Mesenchymal stem cell (in vitro differentiated cells and primary cell): ENCODE data around the gene ATXN7.
A peak's percentile ranks its signal among the peaks of the same experiment; 100 is the strongest.

Source experiments
- DNase-seq: peaks from one replicate; pipeline ENCODE4 v3.0.0-alpha.2; 2013
- H2AFZ ChIP-seq: one replicate; pipeline ENCODE4 v1.6.1; 2013; ENCODE audit warnings: low read depth, mild to moderate bottlenecking, control low read depth, inconsistent platforms, low read length, moderate library complexity
- H2AK5ac ChIP-seq: 2 replicates; pipeline ENCODE4 v1.6.1; 2013; ENCODE audit warnings: low read length, moderate library complexity, mild to moderate bottlenecking, inconsistent platforms; ENCODE audit not compliant: severe bottlenecking
- H2BK120ac ChIP-seq: one replicate; pipeline ENCODE4 v1.6.1; 2013; ENCODE audit warnings: low read depth, mild to moderate bottlenecking, inconsistent platforms, low read length, moderate library complexity
- H2BK12ac ChIP-seq, 2 experiments: one replicate each; pipeline ENCODE4 v1.6.1; 2013; ENCODE audit warnings: inconsistent platforms in 2 of 2, low read length in 2 of 2, mild to moderate bottlenecking in 2 of 2, moderate library complexity in 2 of 2, control low read depth in 1 of 2
- H2BK15ac ChIP-seq: one replicate; pipeline ENCODE4 v1.6.1; 2013; ENCODE audit warnings: mild to moderate bottlenecking, low read depth, inconsistent platforms; ENCODE audit not compliant: poor library complexity, severe bottlenecking
- H2BK5ac ChIP-seq: 2 replicates; pipeline ENCODE4 v1.6.1; 2013; ENCODE audit warnings: low read depth, mild to moderate bottlenecking, low read length, control low read depth, inconsistent platforms; ENCODE audit not compliant: poor library complexity, severe bottlenecking
- H3K14ac ChIP-seq, 2 experiments: one replicate each; pipeline ENCODE4 v1.6.1; 2013; ENCODE audit warnings: inconsistent platforms in 2 of 2, low read length in 2 of 2, control low read depth in 1 of 2, mild to moderate bottlenecking in 1 of 2, moderate library complexity in 1 of 2
- H3K18ac ChIP-seq, 2 experiments: one replicate each; pipeline ENCODE4 v1.6.1; 2013; ENCODE audit warnings: inconsistent platforms in 2 of 2, low read length in 2 of 2, control low read depth in 1 of 2, low read depth in 1 of 2, mild to moderate bottlenecking in 1 of 2
- H3K23ac ChIP-seq, 2 experiments: one replicate each; pipeline ENCODE4 v1.6.1; 2013; ENCODE audit warnings: inconsistent platforms in 2 of 2, low read length in 2 of 2, mild to moderate bottlenecking in 2 of 2, moderate library complexity in 2 of 2, control low read depth in 1 of 2
- H3K27ac ChIP-seq: 2 replicates; pipeline ENCODE4 v1.5.1; 2013; ENCODE audit warnings: mild to moderate bottlenecking, moderate library complexity, low read length, control low read depth, inconsistent platforms; ENCODE audit not compliant: poor library complexity, severe bottlenecking
- H3K27me3 ChIP-seq, 2 experiments: 2 replicates each; pipeline versions ENCODE4 v1.6.1 to v1.7.0; 2013; ENCODE audit warnings: low read length in 2 of 2, mild to moderate bottlenecking in 2 of 2, moderate library complexity in 2 of 2, control low read depth in 1 of 2, inconsistent platforms in 1 of 2; ENCODE audit not compliant: control insufficient read depth in 1 of 2, insufficient read depth in 1 of 2
- H3K36me3 ChIP-seq, 2 experiments: 2 replicates each; pipeline versions ENCODE4 v1.6.1 to v1.7.0; 2013; ENCODE audit warnings: low read length in 2 of 2, control low read depth in 1 of 2, inconsistent platforms in 1 of 2, low read depth in 1 of 2, mild to moderate bottlenecking in 1 of 2; ENCODE audit not compliant: insufficient read depth in 2 of 2, control insufficient read depth in 1 of 2
- H3K4ac ChIP-seq, 2 experiments: one replicate each; pipeline ENCODE4 v1.6.1; 2013; ENCODE audit warnings: inconsistent platforms in 2 of 2, low read length in 2 of 2, mild to moderate bottlenecking in 2 of 2, moderate library complexity in 2 of 2, control low read depth in 1 of 2, low read depth in 1 of 2
- H3K4me1 ChIP-seq: 2 replicates; pipeline ENCODE4 v1.6.1; 2013; ENCODE audit warnings: low read depth, low read length, control low read depth; ENCODE audit not compliant: control insufficient read depth, insufficient read depth
- H3K4me2 ChIP-seq: 2 replicates; pipeline ENCODE4 v1.6.1; 2013; ENCODE audit warnings: low read length, mild to moderate bottlenecking, inconsistent platforms; ENCODE audit not compliant: poor library complexity, severe bottlenecking
- H3K4me3 ChIP-seq, 2 experiments: 2 replicates each; pipeline versions ENCODE4 v1.5.1 to v1.7.0; 2013; ENCODE audit warnings: low read length in 2 of 2, mild to moderate bottlenecking in 2 of 2, control low read depth in 1 of 2, low read depth in 1 of 2; ENCODE audit not compliant: insufficient read depth in 1 of 2
- H3K79me1 ChIP-seq: replicated peaks from 2 replicates; pipeline ENCODE4 v1.6.1; 2013; ENCODE audit warnings: mild to moderate bottlenecking, control low read depth, low read length, inconsistent platforms; ENCODE audit not compliant: poor library complexity, severe bottlenecking
- H3K9ac ChIP-seq: 2 replicates; pipeline ENCODE4 v1.7.0; 2013; ENCODE audit warnings: mild to moderate bottlenecking, low read length, moderate library complexity
- H3K9me3 ChIP-seq: 2 replicates; pipeline ENCODE4 v1.7.0; 2013; ENCODE audit warnings: mild to moderate bottlenecking, low read length; ENCODE audit not compliant: control insufficient read depth
- H4K8ac ChIP-seq: one replicate; pipeline ENCODE4 v1.6.1; 2013; ENCODE audit warnings: inconsistent platforms, mild to moderate bottlenecking, low read length, moderate library complexity
- H4K91ac ChIP-seq: one replicate; pipeline ENCODE4 v1.6.1; 2013; ENCODE audit warnings: mild to moderate bottlenecking, low read length, inconsistent platforms
- WGBS: methylation state at CpG from one replicate; pipeline ENCODE4 v1.1.7; 2013; ENCODE audit warnings: mixed read lengths; 5-methylcytosine and 5-hydroxymethylcytosine counted together

Gene ATXN7

GRCh38 chr3:63818282-63819150 lies 45.2 kb upstream of the ATXN7 start:
- H3K23ac ChIP-seq = no peak overlapping the region
- H2BK12ac ChIP-seq = no peak overlapping the region
- H3K79me1 ChIP-seq = no peaks in the 10 kb centered on the region
- H2BK15ac ChIP-seq = no peak overlapping the region
- no peak overlapping the region for H3K4me2 ChIP-seq
- H3K18ac ChIP-seq = no peak overlapping the region
- H3K4ac ChIP-seq = no peak overlapping the region
- H3K4me3 ChIP-seq = no peak overlapping the region
- H3K36me3 ChIP-seq = peaks cover 0 to 3% of the 10 kb centered on the region in 2 experiments
- no peak overlapping the region for H2AFZ ChIP-seq
- H2AK5ac ChIP-seq = no peak overlapping the region
- peaks cover 2% of the 10 kb centered on the region for H3K4me1 ChIP-seq
- no peak overlapping the region for H2BK5ac ChIP-seq
- H3K14ac ChIP-seq = no peak overlapping the region
- H4K91ac ChIP-seq = no peak overlapping the region
- H3K9ac ChIP-seq = no peak overlapping the region
- no peaks in the 10 kb centered on the region for H3K27me3 ChIP-seq
- H3K9me3 ChIP-seq = no peaks in the 10 kb centered on the region
- no peak overlapping the region for H3K27ac ChIP-seq
- no peak overlapping the region for H2BK120ac ChIP-seq
- WGBS = 61% methylated on average over 9 of the region's 10 CpGs
- H4K8ac ChIP-seq = no peak overlapping the region
- DNase-seq = peak; percentile 59

DNA sequence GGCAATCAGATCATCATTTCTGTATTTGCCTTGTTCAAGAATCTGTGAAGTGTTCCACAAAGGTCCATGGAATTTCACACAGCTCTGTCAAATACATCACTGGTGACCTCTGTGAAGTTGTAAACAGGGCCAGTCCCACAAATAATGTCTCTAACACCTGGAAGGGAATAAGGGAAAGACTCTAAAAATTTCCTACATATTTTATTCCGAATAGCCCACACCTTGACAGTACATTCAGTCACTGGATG lies 44.6 kb upstream of the ATXN7 start, which contains the start of gene C3orf49:
Gene C3orf49, plus strand, starts transcription at position 149 of the 248 bp plus-strand sequence. CDS start 173 bp downstream, outside the sequence.
- H3K4me3 ChIP-seq = no peak within 1 kb of the TSS
- H4K91ac ChIP-seq = no peak within 1 kb of the TSS
- no peak within 1 kb of the TSS for H3K9ac ChIP-seq
- H3K14ac ChIP-seq = no peak within 1 kb of the TSS
- H3K23ac ChIP-seq = no peak within 1 kb of the TSS
- H3K9me3 ChIP-seq = no peaks in the 10 kb centered on the region
- no peaks in the 10 kb centered on the region for H3K27me3 ChIP-seq
- H3K4me1 ChIP-seq = peaks cover 6% of the 10 kb centered on the region
- no peaks in the 10 kb centered on the region for H3K79me1 ChIP-seq
- H3K27ac ChIP-seq = no peak within 1 kb of the TSS
- 71% methylated on average over 1 of the region's 1 CpG for WGBS
- DNase-seq = no peak
- H2BK120ac ChIP-seq = no peak within 1 kb of the TSS
- no peak within 1 kb of the TSS for H3K4me2 ChIP-seq
- H2AFZ ChIP-seq = no peak within 1 kb of the TSS
- peaks cover 0 to 3% of the 10 kb centered on the region in 2 experiments for H3K36me3 ChIP-seq
- no peak within 1 kb of the TSS for H2BK15ac ChIP-seq
- H3K18ac ChIP-seq = no peak within 1 kb of the TSS
- no peak within 1 kb of the TSS for H2BK5ac ChIP-seq
- H2BK12ac ChIP-seq = no peak within 1 kb of the TSS
- no peak within 1 kb of the TSS for H3K4ac ChIP-seq
- no peak within 1 kb of the TSS for H4K8ac ChIP-seq
- no peak within 1 kb of the TSS for H2AK5ac ChIP-seq

- Histone ChIP-seq H2BK5ac (no peak overlapping the region), H2BK15ac (no peak overlapping the region), H3K18ac (no peak overlapping the region), H3K14ac (no peak overlapping the region), H3K4ac (no peak overlapping the region), H3K27me3 (no peaks in the 10 kb centered on the region), H3K27ac (peak overlapping the region; percentile 73), H3K9ac (no peak overlapping the region), H4K91ac (no peak overlapping the region), H2AK5ac (no peak overlapping the region), H3K23ac (no peak overlapping the region), H2BK120ac (no peak overlapping the region), H2AFZ (no peak overlapping the region), H3K4me2 (no peak overlapping the region), H3K4me1 (peaks cover 7% of the 10 kb centered on the region), H3K4me3 (no peak overlapping the region), H3K79me1 (no peaks in the 10 kb centered on the region), H3K36me3 (peaks cover 0 to 30% of the 10 kb centered on the region in 2 experiments), H4K8ac (no peak overlapping the region), H3K9me3 (no peaks in the 10 kb centered on the region), H2BK12ac (no peak overlapping the region)
- WGBS = 66% methylated on average over 3 of the region's 4 CpGs
- peak; percentile 51 for DNase-seq
These were observed 39.4 kb upstream of the ATXN7 start for GRCh38 chr3:63824309-63824708.

GRCh38 chr3:63830526-63830925 lies 33.1 kb upstream of the ATXN7 start:
- H3K27ac ChIP-seq = no peak overlapping the region
- H3K23ac ChIP-seq = no peak overlapping the region
- no peak overlapping the region for H2BK120ac ChIP-seq
- H4K8ac ChIP-seq = no peak overlapping the region
- no peaks in the 10 kb centered on the region for H3K27me3 ChIP-seq
- no peak overlapping the region for H3K4me3 ChIP-seq
- no peak overlapping the region for H3K4me2 ChIP-seq
- 99% methylated on average over 5 of the region's 6 CpGs for WGBS
- H2BK15ac ChIP-seq = no peak overlapping the region
- H3K18ac ChIP-seq = no peak overlapping the region
- H3K9ac ChIP-seq = no peak overlapping the region
- no peaks in the 10 kb centered on the region for H3K9me3 ChIP-seq
- no peak for DNase-seq
- no peak overlapping the region for H2BK5ac ChIP-seq
- no peak overlapping the region for H2AFZ ChIP-seq
- no peak overlapping the region for H3K4ac ChIP-seq
- no peak overlapping the region for H4K91ac ChIP-seq
- H3K36me3 ChIP-seq = peaks cover 11 to 79% of the 10 kb centered on the region in 2 experiments
- no peak overlapping the region for H2BK12ac ChIP-seq
- H3K79me1 ChIP-seq = no peaks in the 10 kb centered on the region
- H3K14ac ChIP-seq = no peak overlapping the region
- H3K4me1 ChIP-seq = no peaks in the 10 kb centered on the region
- H2AK5ac ChIP-seq = no peak overlapping the region
